A549 (cell line): ENCODE data around the gene SLC48A1. TPM values are rescaled to one million over a fixed set of nuclear protein-coding genes. Genes with fewer than 3 reads are reported as not detected.

Experiments
- ATAC-seq, 2 experiments: fragments of 200-7000 bp in 1 of 2; fragments of >200 bp in 1 of 2; cut with Nextera tagmentation in 1 of 2; cut with Tn5 transposase in 1 of 2; 3 replicates each; pipeline versions ENCODE4 v1.8.0 to v1.9.1; 2018 to 2020; ENCODE audit warnings: mild to moderate bottlenecking in 1 of 2, moderate library complexity in 1 of 2
- CTCF ChIA-PET: fragments of 300-600 bp; sonication (Branson Sonifier 250); formaldehyde crosslinking; extraction: SDS; loops from one replicate; lab custom pipeline; 2021; ENCODE audit warnings: antibody characterized with exemption, inconsistent platforms; lab: Yijun Ruan, JAX
- POLR2A ChIA-PET: fragments of 350-600 bp; formaldehyde crosslinking; extraction: SDS; loops from one replicate; lab custom pipeline; 2021; ENCODE audit warnings: antibody characterized with exemption, inconsistent platforms; lab: Yijun Ruan, JAX
- DNase-seq, 2 experiments: peaks; one replicate each; pipeline versions ENCODE4 v3.0.0 to v3.0.0-alpha.2; 2011 to 2016; ENCODE audit warnings: low read depth in 1 of 2, low spot score in 1 of 2
- FAIRE-seq: peaks from 2 replicates; lab custom pipeline; 2011; peaks lifted over from hg19 to GRCh38; lab: Jason Lieb, UNC
- H3K27ac ChIP-seq, 2 experiments: fragments of >200 bp; sonication (Bioruptor Twin); formaldehyde crosslinking; 3 replicates each; pipeline ENCODE4 v1.5.1; 2016 to 2017
- H3K4me1 ChIP-seq: fragments of >200 bp; sonication (Bioruptor Twin); formaldehyde crosslinking; 3 replicates; pipeline ENCODE4 v1.6.1; 2016
- H3K4me2 ChIP-seq: fragments of >200 bp; sonication (Bioruptor Twin); formaldehyde crosslinking; 3 replicates; pipeline ENCODE4 v1.6.1; 2016
- H3K4me3 ChIP-seq: fragments of >200 bp; sonication (Bioruptor Twin); formaldehyde crosslinking; 3 replicates; pipeline ENCODE4 v1.5.1; 2016
- H3K9me3 ChIP-seq: fragments of >200 bp; sonication (Bioruptor Twin); formaldehyde crosslinking; 3 replicates; pipeline ENCODE4 v1.6.1; 2016
- CBX2 ChIP-seq: fragments of 200-600 bp; sonication (generic); IDR thresholded peaks from 2 replicates; pipeline ENCODE4 v1.6.1; 2016; ENCODE audit warnings: low read depth, mild to moderate bottlenecking, borderline replicate concordance
- CEBPB ChIP-seq, 2 experiments: fragments of >200 bp in 1 of 2; sonication (Bioruptor Twin) in 1 of 2; formaldehyde crosslinking in 1 of 2; IDR thresholded peaks; 2 replicates each; pipeline ENCODE4 v1.6.1; 2012 to 2016
- CHD4 ChIP-seq: fragments of 200-600 bp; sonication (generic); IDR thresholded peaks from 2 replicates; pipeline ENCODE4 v1.6.1; 2016; ENCODE audit warnings: antibody characterized with exemption, mild to moderate bottlenecking, borderline replicate concordance
- CTCF ChIP-seq: fragments of >200 bp; sonication (Bioruptor Twin); formaldehyde crosslinking; IDR thresholded peaks from 3 replicates; pipeline ENCODE4 v1.5.1; 2016
- E2F6 ChIP-seq: IDR thresholded peaks from 2 replicates; pipeline ENCODE4 v1.6.1; 2012; ENCODE audit warnings: low read depth, borderline replicate concordance
- EHMT2 ChIP-seq: fragments of 200-600 bp; sonication (generic); IDR thresholded peaks from 2 replicates; pipeline ENCODE4 v1.6.1; 2016; ENCODE audit warnings: antibody characterized with exemption, low read depth, mild to moderate bottlenecking, moderate library complexity
- FOSB ChIP-seq: fragments of 250-450 bp; sonication (Bioruptor Pico); IDR thresholded peaks from 2 replicates; pipeline ENCODE4 v1.5.0; 2020; ENCODE audit warnings: mild to moderate bottlenecking, moderate library complexity
- FOSL2 ChIP-seq, 2 experiments: fragments of 450-650 bp in 1 of 2; fragments of >200 bp in 1 of 2; sonication (Bioruptor Twin) in 1 of 2; formaldehyde crosslinking; IDR thresholded peaks; 2 replicates each; pipeline versions ENCODE4 v1.5.0 to v1.6.1; 2016 to 2020; ENCODE audit warnings: mild to moderate bottlenecking in 1 of 2, moderate library complexity in 1 of 2
- GATA3 ChIP-seq: IDR thresholded peaks from 2 replicates; pipeline ENCODE4 v1.6.1; 2012; ENCODE audit warnings: borderline replicate concordance
- HOXA7 ChIP-seq: fragments of 250-450 bp; sonication (Bioruptor Pico); IDR thresholded peaks from 2 replicates; pipeline ENCODE4 v1.5.0; 2020; ENCODE audit warnings: mild to moderate bottlenecking, moderate library complexity
- HOXB13 ChIP-seq: fragments of 250-450 bp; sonication (Bioruptor Pico); IDR thresholded peaks from 2 replicates; pipeline ENCODE4 v1.5.0; 2020; ENCODE audit warnings: low read depth, mild to moderate bottlenecking, moderate library complexity
- KDM5A ChIP-seq: fragments of 200-600 bp; sonication (generic); IDR thresholded peaks from 2 replicates; pipeline ENCODE4 v1.6.1; 2016; ENCODE audit warnings: antibody characterized with exemption, mild to moderate bottlenecking
- MAZ ChIP-seq: fragments of 150-350 bp; IDR thresholded peaks from 2 replicates; pipeline ENCODE4 v1.6.1; 2014; ENCODE audit warnings: antibody characterized with exemption, low read depth, low read length, borderline replicate concordance
- NFE2L2 ChIP-seq: fragments of 150-350 bp; conservative IDR thresholded peaks from 2 replicates; pipeline ENCODE4 v1.6.1; 2014; ENCODE audit warnings: low read length
- NR3C1 ChIP-seq: fragments of >200 bp; sonication (Bioruptor Twin); formaldehyde crosslinking; IDR thresholded peaks from 3 replicates; pipeline ENCODE4 v1.6.1; 2017
- POLR2AphosphoS2 ChIP-seq: conservative IDR thresholded peaks from 2 replicates; pipeline ENCODE4 v1.6.1; 2012; ENCODE audit warnings: low read length, improper control_type of control experiment, inconsistent platforms
- RCOR1 ChIP-seq: fragments of 150-350 bp; IDR thresholded peaks from 2 replicates; pipeline ENCODE4 v1.6.1; 2014; ENCODE audit warnings: antibody characterized with exemption, low read length, low read depth
- RFX5 ChIP-seq: fragments of 450-650 bp; IDR thresholded peaks from 2 replicates; pipeline ENCODE4 v1.7.1; 2014; ENCODE audit warnings: antibody characterized with exemption, mild to moderate bottlenecking, moderate library complexity
- TP53 ChIP-seq: fragments of 250-450 bp; sonication (Bioruptor Pico); IDR thresholded peaks from 2 replicates; pipeline ENCODE4 v1.5.0; 2021; ENCODE audit warnings: mild to moderate bottlenecking, moderate library complexity
- WGBS: methylation state at CpG from one replicate; pipeline ENCODE4 v1.1.6; 2017; ENCODE audit errors: missing lambda C conversion rate; 5-methylcytosine and 5-hydroxymethylcytosine counted together
- polyA plus RNA-seq, 4 experiments: library from polyadenylated mRNA; depleted of rRNA in 3 of 4; stranded (reverse); fragments of >200 nt; fragmentation: RNase III in 1 of 4; extraction: RNeasy Plus Mini Kit Qiagen cat#74134 plus additional on column Dnase treatment in 1 of 4; gene quantifications; 2 replicates in 3 of 4; 3 replicates in 1 of 4; pipeline ENCODE4 v1.2.3, GENCODE V29; 2011 to 2017
- TF ChIP-seq, protein P1 (sequence below): fragments of 250-450 bp; sonication (Bioruptor Pico); IDR thresholded peaks from 2 replicates; pipeline ENCODE4 v1.5.0; 2020; ENCODE audit warnings: low read depth, mild to moderate bottlenecking, moderate library complexity

SLC48A1 gene
- polyA plus RNA-seq, 2 of the 4 experiments (the other 2 are of a cell fraction), result 25.1 to 32.6 TPM

- H3K9me3 ChIP-seq, result no peaks in the 10 kb centered on the region
- TF ChIP-seq CHD4, result no peak
- no peak for TF ChIP-seq TP53 (CRISPR knock-in tag)
- TF ChIP-seq MAZ, result no peak
- no peak for TF ChIP-seq GATA3
- no peak for TF ChIP-seq CEBPB (IDR thresholded peaks at IDR 0.05)
- no peak for TF ChIP-seq RFX5
- TF ChIP-seq, all 56 proteins: peak for 0
- peak in 1 of 2 experiments; percentile 25; a peak in 3 of 6 replicates for ATAC-seq
- Histone ChIP-seq H3K4me2 (no peak overlapping the region), H3K27ac (peak overlapping the region in 1 of 2 experiments; percentile 30; a peak in 1 of 6 replicates), H3K4me3 (no peak overlapping the region), H3K4me1 (peaks cover 12% of the 10 kb centered on the region; the same call in 2 of the 3 replicates)
- ChIA-PET POLR2A (interaction anchor here (1.0 kb wide), 2 partner anchors 15 to 33 kb away, joined by 3 read pairs; no protein-coding TSS in a partner anchor), CTCF (interaction anchor here (0.7 to 59.0 kb wide), 10 partner anchors 9 to 87 kb away, joined by 3 to 1532 read pairs (median 6); no protein-coding TSS in a partner anchor)
- WGBS, result 76% methylated on average over 3 of the region's 5 CpGs
- DNase-seq, result no peak
- FAIRE-seq, result no peak
Observed at GRCh38 chr12:47802312-47802711, 29.3 kb downstream of the SLC48A1 start.

GRCh38 chr12:47803191-47803875, 30.3 kb downstream of the SLC48A1 start:
- no peak overlapping the region; a peak in 1 of 6 replicates for H3K27ac ChIP-seq
- H3K4me3 ChIP-seq, result no peak overlapping the region
- peaks cover 17% of the 10 kb centered on the region for H3K4me1 ChIP-seq
- no peaks in the 10 kb centered on the region for H3K9me3 ChIP-seq
- TF ChIP-seq FOSB (CRISPR knock-in tag), result no peak
- TF ChIP-seq RFX5, result no peak
- TF ChIP-seq, protein P1, sequence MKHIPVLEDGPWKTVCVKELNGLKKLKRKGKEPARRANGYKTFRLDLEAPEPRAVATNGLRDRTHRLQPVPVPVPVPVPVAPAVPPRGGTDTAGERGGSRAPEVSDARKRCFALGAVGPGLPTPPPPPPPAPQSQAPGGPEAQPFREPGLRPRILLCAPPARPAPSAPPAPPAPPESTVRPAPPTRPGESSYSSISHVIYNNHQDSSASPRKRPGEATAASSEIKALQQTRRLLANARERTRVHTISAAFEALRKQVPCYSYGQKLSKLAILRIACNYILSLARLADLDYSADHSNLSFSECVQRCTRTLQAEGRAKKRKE (CRISPR knock-in tag), result no peak
- TF ChIP-seq KDM5A, result no peak
- TF ChIP-seq FOSL2 (IDR thresholded peaks at IDR 0.05), result no peak
- no peak for TF ChIP-seq FOSL2 (CRISPR knock-in tag; IDR thresholded peaks at IDR 0.05)
- no peak for TF ChIP-seq POLR2AphosphoS2
- DNase-seq, result no peak
- CTCF ChIA-PET, result interaction anchor here (1.9 to 59.0 kb wide), 3 partner anchors 9 to 36 kb away, joined by 5 to 1532 read pairs (median 6); no protein-coding TSS in a partner anchor
- FAIRE-seq, result no peak
- POLR2A ChIA-PET, result no interaction called here
- 92% methylated on average over 12 of the region's 12 CpGs for WGBS
- H3K4me2 ChIP-seq, result no peak overlapping the region
- no peak for ATAC-seq

DNA sequence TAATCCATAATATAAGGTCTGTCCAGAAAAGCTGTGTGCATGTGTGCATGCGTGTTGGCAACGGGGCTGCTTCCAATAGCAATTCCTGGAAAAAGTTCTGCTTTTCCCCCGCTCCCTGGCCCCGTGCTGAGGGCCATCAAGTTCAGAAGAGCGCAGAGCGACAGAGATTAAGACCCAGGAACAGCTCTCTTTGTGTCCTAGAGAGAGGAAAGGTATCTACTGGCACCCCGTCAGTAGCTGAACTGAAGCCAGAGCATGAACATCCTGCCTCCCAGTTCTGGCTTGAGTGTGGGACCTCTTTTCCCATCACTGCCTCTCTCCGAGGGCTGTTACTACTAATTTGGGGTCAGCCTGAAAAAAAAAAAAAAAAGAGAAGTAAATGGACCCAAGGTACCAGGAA, 31.1 kb downstream of the SLC48A1 start:
- Histone ChIP-seq H3K4me2 (no peak overlapping the region), H3K4me1 (peaks cover 25% of the 10 kb centered on the region), H3K4me3 (no peak overlapping the region), H3K9me3 (no peaks in the 10 kb centered on the region), H3K27ac (no peak overlapping the region)
- FAIRE-seq (no peak), DNase-seq (no peak), ATAC-seq (no peak)
- WGBS, result 92% methylated on average over 8 of the region's 8 CpGs
- TF ChIP-seq CBX2 (no peak), HOXA7 (CRISPR knock-in tag) (no peak), RFX5 (no peak), NR3C1 (no peak), TP53 (CRISPR knock-in tag) (no peak), EHMT2 (no peak), POLR2AphosphoS2 (no peak), RCOR1 (no peak), E2F6 (no peak), GATA3 (no peak), HOXB13 (CRISPR knock-in tag) (no peak), NFE2L2 (no peak), FOSL2 (IDR thresholded peaks at IDR 0.05) (no peak), FOSL2 (CRISPR knock-in tag; IDR thresholded peaks at IDR 0.05) (no peak), CTCF (no peak)
- TF ChIP-seq, protein P1 (CRISPR knock-in tag), result no peak
- CTCF ChIA-PET, result interaction anchor here (0.9 to 59.0 kb wide), 5 partner anchors 10 to 36 kb away, joined by 3 to 1532 read pairs (median 6); no protein-coding TSS in a partner anchor
- POLR2A ChIA-PET, result no interaction called here
